Upper lobe of right lung (tissue), 1 donor: ENCODE data around the gene PPFIA2. TPM values are rescaled to one million over a fixed set of nuclear protein-coding genes. Genes with fewer than 3 reads are reported as not detected.

Source experiments
- ATAC-seq: fragments of 200-7000 bp; cut with Tn5 transposase; one replicate; pipeline ENCODE4 v1.9.1; 2020; ENCODE audit warnings: mild to moderate bottlenecking, moderate library complexity
- DNase-seq: peaks from one replicate; pipeline ENCODE4 v3.0.0-alpha.2; 2020
- H3K27ac ChIP-seq: fragments of 200-600 bp; one replicate; pipeline ENCODE4 v1.8.0; 2022
- H3K27me3 ChIP-seq: fragments of 200-600 bp; one replicate; pipeline ENCODE4 v1.8.0; 2022; ENCODE audit warnings: mild to moderate bottlenecking
- H3K36me3 ChIP-seq: fragments of 200-600 bp; one replicate; pipeline ENCODE4 v1.8.0; 2022
- H3K4me1 ChIP-seq: fragments of 200-600 bp; one replicate; pipeline ENCODE4 v1.8.0; 2022
- H3K4me3 ChIP-seq: fragments of 200-600 bp; one replicate; pipeline ENCODE4 v1.8.0; 2022; ENCODE audit warnings: mild to moderate bottlenecking
- H3K9me3 ChIP-seq: fragments of 200-600 bp; one replicate; pipeline ENCODE4 v1.8.0; 2022
- intact Hi-C: fragments of 100-400 bp; cut with DNase I; formaldehyde crosslinking; loops from one replicate; pipeline ENCODE4 v1.11.0; 2022
- total RNA-seq: library from RNA; stranded (reverse); fragmentation: NEBNext Ultra II Directional; extraction: Animal tissue kit (Norgen Biotek cat#: 25700); gene quantifications from one replicate; pipeline ENCODE4 v1.2.1, GENCODE V29; 2021
- TF ChIP-seq, protein P1 (sequence below): fragments of 200-600 bp; IDR thresholded peaks from one replicate; pipeline ENCODE4 v1.8.0; 2022; ENCODE audit warnings: antibody characterized with exemption
- donor health status: DM: no; HTN: yes; CAD: no; lungs with severe emphysema.

The PPFIA2 gene
- total RNA-seq, 1 donor from 2014 or later, result 1.4 TPM

DNA sequence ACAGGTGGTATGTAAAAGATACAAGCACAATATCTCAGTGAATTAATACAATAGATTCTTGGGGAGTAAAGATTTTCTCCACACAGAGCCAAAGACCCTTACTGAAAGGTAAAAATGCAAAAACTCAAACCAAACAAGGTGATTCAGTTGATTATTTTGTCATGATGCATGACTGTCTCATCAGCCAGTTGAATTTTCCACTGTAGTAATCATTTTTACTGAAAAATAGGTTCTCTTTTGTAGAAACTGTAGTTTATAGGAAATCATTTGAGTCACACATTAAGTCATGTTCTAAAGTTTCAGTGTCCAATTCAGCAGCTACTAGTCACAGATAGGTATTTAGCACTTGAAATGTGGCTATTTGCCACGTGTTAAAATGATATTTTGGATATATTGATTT is 53.6 kb downstream of the PPFIA2 start:
- Histone ChIP-seq H3K9me3 (no peaks in the 10 kb centered on the region), H3K36me3 (no peaks in the 10 kb centered on the region), H3K27me3 (no peaks in the 10 kb centered on the region), H3K27ac (no peak overlapping the region), H3K4me1 (no peaks in the 10 kb centered on the region), H3K4me3 (no peak overlapping the region)
- ATAC-seq (no peak), DNase-seq (no peak)
- intact Hi-C loops, result no loop called here
- TF ChIP-seq, protein P1, sequence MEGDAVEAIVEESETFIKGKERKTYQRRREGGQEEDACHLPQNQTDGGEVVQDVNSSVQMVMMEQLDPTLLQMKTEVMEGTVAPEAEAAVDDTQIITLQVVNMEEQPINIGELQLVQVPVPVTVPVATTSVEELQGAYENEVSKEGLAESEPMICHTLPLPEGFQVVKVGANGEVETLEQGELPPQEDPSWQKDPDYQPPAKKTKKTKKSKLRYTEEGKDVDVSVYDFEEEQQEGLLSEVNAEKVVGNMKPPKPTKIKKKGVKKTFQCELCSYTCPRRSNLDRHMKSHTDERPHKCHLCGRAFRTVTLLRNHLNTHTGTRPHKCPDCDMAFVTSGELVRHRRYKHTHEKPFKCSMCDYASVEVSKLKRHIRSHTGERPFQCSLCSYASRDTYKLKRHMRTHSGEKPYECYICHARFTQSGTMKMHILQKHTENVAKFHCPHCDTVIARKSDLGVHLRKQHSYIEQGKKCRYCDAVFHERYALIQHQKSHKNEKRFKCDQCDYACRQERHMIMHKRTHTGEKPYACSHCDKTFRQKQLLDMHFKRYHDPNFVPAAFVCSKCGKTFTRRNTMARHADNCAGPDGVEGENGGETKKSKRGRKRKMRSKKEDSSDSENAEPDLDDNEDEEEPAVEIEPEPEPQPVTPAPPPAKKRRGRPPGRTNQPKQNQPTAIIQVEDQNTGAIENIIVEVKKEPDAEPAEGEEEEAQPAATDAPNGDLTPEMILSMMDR, result no peak

DNA sequence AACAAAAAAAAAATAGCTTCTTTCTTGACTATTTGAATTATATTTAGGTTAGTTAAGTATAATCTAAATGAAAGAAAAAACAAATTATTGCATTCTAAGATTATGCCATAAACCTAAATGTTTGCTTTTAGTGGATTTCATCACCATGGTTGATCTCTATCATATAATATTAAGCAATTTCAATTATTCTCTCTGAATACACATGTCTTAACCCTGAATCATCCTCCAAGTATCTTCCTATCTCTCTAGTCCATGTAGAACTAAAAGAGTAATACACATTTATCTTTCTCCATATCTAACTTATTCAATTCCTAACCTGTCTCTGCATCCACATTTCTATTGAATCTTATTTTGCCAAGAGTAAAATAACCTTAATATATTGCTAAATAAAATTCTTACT is 59.6 kb downstream of the PPFIA2 start:
- H3K36me3 ChIP-seq, result no peaks in the 10 kb centered on the region
- no peaks in the 10 kb centered on the region for H3K9me3 ChIP-seq
- no peak for DNase-seq
- no peaks in the 10 kb centered on the region for H3K4me1 ChIP-seq
- H3K4me3 ChIP-seq, result no peak overlapping the region
- no peak for ATAC-seq
- TF ChIP-seq, protein P1, result no peak
- H3K27ac ChIP-seq, result no peak overlapping the region
- intact Hi-C loops, result no loop called here
- no peaks in the 10 kb centered on the region for H3K27me3 ChIP-seq

DNA sequence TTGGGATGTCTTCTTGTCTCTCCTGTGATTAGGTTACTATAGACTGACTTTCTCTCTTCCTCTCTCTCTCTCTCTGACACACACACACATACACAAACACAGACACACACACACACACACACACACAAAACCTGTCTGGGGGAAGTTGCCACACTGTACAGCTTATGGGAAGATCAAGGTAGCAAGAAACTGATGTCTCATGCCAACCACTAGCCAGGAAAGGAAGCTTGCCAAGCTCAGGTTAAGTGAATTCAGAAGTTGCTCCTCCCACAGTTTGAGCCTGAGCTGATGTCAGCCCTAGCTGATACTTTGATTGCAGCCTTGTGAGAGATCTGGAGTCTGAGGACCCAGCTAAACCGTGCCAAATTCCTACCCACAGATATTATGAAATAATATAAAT is 67.1 kb downstream of the PPFIA2 start:
- intact Hi-C loops, result no loop called here
- Histone ChIP-seq H3K27ac (no peak overlapping the region), H3K36me3 (no peaks in the 10 kb centered on the region), H3K4me3 (no peak overlapping the region), H3K27me3 (no peaks in the 10 kb centered on the region), H3K4me1 (no peaks in the 10 kb centered on the region), H3K9me3 (no peaks in the 10 kb centered on the region)
- DNase-seq (no peak), ATAC-seq (peak; percentile 79)
- TF ChIP-seq, protein P1, result no peak

DNA sequence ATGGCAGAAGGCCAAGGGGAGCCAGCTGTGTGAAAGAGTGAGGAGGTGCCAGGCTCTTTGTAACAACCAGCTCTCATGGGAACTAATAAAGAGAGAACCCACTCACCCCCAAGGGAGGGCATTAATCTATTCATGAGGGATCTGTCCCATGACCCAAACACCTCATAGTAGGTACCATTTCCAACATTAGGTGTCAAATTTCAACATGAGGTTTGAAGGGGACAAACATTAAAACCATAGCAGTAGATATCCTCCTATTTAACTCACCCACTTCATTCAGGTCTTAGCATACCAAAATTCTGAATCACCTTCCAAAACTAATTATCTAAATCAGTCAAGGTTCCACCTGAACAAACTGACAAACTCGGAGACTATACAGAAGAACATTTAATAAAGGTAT is 75.3 kb downstream of the PPFIA2 start:
- DNase-seq (no peak), ATAC-seq (no peak)
- no peaks in the 10 kb centered on the region for H3K36me3 ChIP-seq
- no peaks in the 10 kb centered on the region for H3K9me3 ChIP-seq
- H3K4me3 ChIP-seq, result no peak overlapping the region
- H3K27me3 ChIP-seq, result no peaks in the 10 kb centered on the region
- intact Hi-C loops, result no loop called here
- no peak overlapping the region for H3K27ac ChIP-seq
- TF ChIP-seq, protein P1, result no peak
- no peaks in the 10 kb centered on the region for H3K4me1 ChIP-seq

DNA sequence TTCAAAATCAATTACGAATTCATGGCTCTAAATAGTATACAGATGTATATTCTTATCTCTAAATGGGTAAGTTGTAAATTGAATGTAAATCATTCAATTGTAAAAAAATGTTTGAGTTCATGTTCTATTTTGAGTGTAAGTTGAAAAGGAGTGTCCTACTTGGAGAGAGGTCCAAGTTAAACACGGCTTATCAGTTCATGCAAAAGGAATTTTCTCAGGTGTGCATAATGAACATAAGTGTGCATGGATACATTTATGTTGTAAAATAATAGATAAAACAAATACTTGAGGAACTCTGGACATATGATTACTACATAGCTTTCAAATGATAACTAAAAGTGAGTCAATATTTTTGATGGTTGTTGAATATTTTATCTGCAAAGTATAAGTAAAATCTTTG is 79.5 kb downstream of the PPFIA2 start:
- H3K27me3 ChIP-seq, result no peaks in the 10 kb centered on the region
- intact Hi-C loops, result no loop called here
- no peaks in the 10 kb centered on the region for H3K9me3 ChIP-seq
- TF ChIP-seq, protein P1, result no peak
- no peak overlapping the region for H3K4me3 ChIP-seq
- H3K4me1 ChIP-seq, result no peaks in the 10 kb centered on the region
- no peaks in the 10 kb centered on the region for H3K36me3 ChIP-seq
- DNase-seq, result no peak
- no peak for ATAC-seq
- H3K27ac ChIP-seq, result no peak overlapping the region

DNA sequence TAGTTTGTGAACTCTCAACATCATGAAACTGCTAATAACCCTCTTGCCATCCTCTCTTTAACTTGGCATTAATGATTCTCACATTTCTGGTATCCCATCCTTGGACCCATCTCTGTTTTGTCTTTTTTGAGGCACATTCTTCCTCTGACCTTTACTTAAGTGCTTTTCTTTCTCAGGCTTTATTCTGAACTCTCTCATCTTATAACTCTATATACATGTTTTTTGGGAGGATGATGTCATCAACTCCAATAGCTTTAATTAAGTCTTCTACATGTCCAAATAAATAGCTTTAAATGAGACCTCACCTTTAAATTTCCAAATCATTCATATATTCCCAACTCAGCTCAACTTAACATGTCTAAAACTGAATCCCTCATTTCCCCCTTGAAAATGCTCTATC is 88.4 kb downstream of the PPFIA2 start:
- DNase-seq, result no peak
- intact Hi-C loops, result no loop called here
- TF ChIP-seq, protein P1, result no peak
- Histone ChIP-seq H3K9me3 (no peaks in the 10 kb centered on the region), H3K36me3 (no peaks in the 10 kb centered on the region), H3K4me3 (no peak overlapping the region), H3K27ac (no peak overlapping the region), H3K4me1 (no peaks in the 10 kb centered on the region), H3K27me3 (no peaks in the 10 kb centered on the region)
- ATAC-seq, result no peak
